IMR-90 (cell line): ENCODE data around the gene HNRNPUL1. TPM values are rescaled to one million over a fixed set of nuclear protein-coding genes. Genes with fewer than 3 reads are reported as not detected.

Source experiments
- ATAC-seq: fragments of 200-7000 bp; cut with Tn5 transposase; 2 replicates; pipeline ENCODE4 v1.9.1; 2020; ENCODE audit warnings: low read depth, mild to moderate bottlenecking, moderate library complexity
- BruUV-seq: library from RNA; stranded (reverse); fragments of 400-500 nt; replicated peaks from 2 replicates; lab custom pipeline; 2021; lab: Mats Ljungman, UMichigan
- CTCF ChIA-PET: fragments of 300-600 bp; formaldehyde crosslinking; extraction: SDS; loops from one replicate; lab custom pipeline; 2021; ENCODE audit warnings: antibody characterized with exemption; lab: Yijun Ruan, JAX
- POLR2A ChIA-PET: fragments of 300-600 bp; sonication (Branson Sonifier 250); formaldehyde crosslinking; loops from one replicate; lab custom pipeline; 2022; ENCODE audit warnings: antibody characterized with exemption; ENCODE audit not compliant: unreplicated experiment; lab: Charles Lee
- DNase-seq: peaks from one replicate; pipeline ENCODE4 v3.0.0; 2013
- H2AFZ ChIP-seq: replicated peaks from 2 replicates; pipeline ENCODE3; 2013; ENCODE audit warnings: low read length, mild to moderate bottlenecking; ENCODE audit not compliant: poor library complexity
- H2AK5ac ChIP-seq: 2 replicates; pipeline ENCODE4 v1.6.1; 2013; ENCODE audit warnings: low read depth, low read length, inconsistent platforms
- H2AK9ac ChIP-seq: replicated peaks from 2 replicates; pipeline ENCODE3; 2013; ENCODE audit warnings: mild to moderate bottlenecking, low read depth, low read length, moderate library complexity; ENCODE audit not compliant: poor library complexity
- H2BK120ac ChIP-seq: 2 replicates; pipeline ENCODE4 v1.6.1; 2013; ENCODE audit warnings: low read depth, low read length, inconsistent platforms
- H2BK15ac ChIP-seq: 3 replicates; pipeline ENCODE4 v1.6.1; 2013; ENCODE audit warnings: low read depth, low read length, inconsistent platforms
- H2BK20ac ChIP-seq: 2 replicates; pipeline ENCODE4 v1.6.1; 2013; ENCODE audit warnings: low read depth, mild to moderate bottlenecking, inconsistent platforms, low read length, moderate library complexity
- H2BK5ac ChIP-seq: 2 replicates; pipeline ENCODE4 v1.6.1; 2013; ENCODE audit warnings: mild to moderate bottlenecking, low read depth, low read length, inconsistent platforms; ENCODE audit not compliant: poor library complexity, severe bottlenecking
- H3K14ac ChIP-seq: replicated peaks from 2 replicates; pipeline ENCODE4 v1.6.1; 2013; ENCODE audit warnings: low read depth, low read length, inconsistent platforms
- H3K18ac ChIP-seq: 2 replicates; pipeline ENCODE4 v1.6.1; 2013; ENCODE audit warnings: low read depth, low read length, control low read depth
- H3K23ac ChIP-seq: 2 replicates; pipeline ENCODE4 v1.6.1; 2013; ENCODE audit warnings: low read depth, low read length, inconsistent platforms
- H3K27ac ChIP-seq: 2 replicates; pipeline ENCODE4 v1.5.1; 2013; ENCODE audit warnings: mild to moderate bottlenecking, control low read depth, low read length; ENCODE audit not compliant: insufficient read depth
- H3K27me3 ChIP-seq: 2 replicates; pipeline ENCODE4 v1.6.1; 2013; ENCODE audit warnings: low read length; ENCODE audit not compliant: control insufficient read depth, insufficient read depth
- H3K36me3 ChIP-seq: 2 replicates; pipeline ENCODE4 v1.6.1; 2013; ENCODE audit warnings: low read length, mixed read lengths; ENCODE audit not compliant: control insufficient read depth, insufficient read depth
- H3K4ac ChIP-seq: 2 replicates; pipeline ENCODE4 v1.6.1; 2013; ENCODE audit warnings: low read depth, low read length, inconsistent platforms
- H3K4me1 ChIP-seq: 2 replicates; pipeline ENCODE4 v1.6.1; 2013; ENCODE audit warnings: low read length, mixed read lengths; ENCODE audit not compliant: control insufficient read depth, insufficient read depth
- H3K4me2 ChIP-seq: 2 replicates; pipeline ENCODE4 v1.6.1; 2013; ENCODE audit warnings: low read depth, mild to moderate bottlenecking, control low read depth, low read length, moderate library complexity
- H3K4me3 ChIP-seq: 2 replicates; pipeline ENCODE4 v1.5.1; 2013; ENCODE audit warnings: low read depth, mild to moderate bottlenecking, control low read depth, low read length, moderate library complexity; ENCODE audit not compliant: insufficient read depth
- H3K56ac ChIP-seq: 2 replicates; pipeline ENCODE4 v1.6.1; 2013; ENCODE audit warnings: low read length, inconsistent platforms; ENCODE audit not compliant: insufficient read depth; ENCODE audit errors: extremely low read depth
- H3K79me1 ChIP-seq, 2 experiments: 2 replicates each; pipeline ENCODE4 v1.6.1; 2013; ENCODE audit warnings: low read length in 2 of 2, inconsistent platforms in 1 of 2, low read depth in 1 of 2
- H3K9ac ChIP-seq: 2 replicates; pipeline ENCODE4 v1.6.1; 2013; ENCODE audit warnings: low read depth, low read length, control low read depth
- H3K9me1 ChIP-seq: 2 replicates; pipeline ENCODE4 v1.6.1; 2013; ENCODE audit warnings: low read length, inconsistent platforms; ENCODE audit not compliant: insufficient read depth
- H3K9me3 ChIP-seq: 2 replicates; pipeline ENCODE4 v1.6.1; 2013; ENCODE audit warnings: low read length; ENCODE audit not compliant: control insufficient read depth, insufficient read depth
- H4K20me1 ChIP-seq: 2 replicates; pipeline ENCODE4 v1.6.1; 2013; ENCODE audit warnings: low read length, inconsistent platforms; ENCODE audit not compliant: insufficient read depth
- H4K5ac ChIP-seq: 2 replicates; pipeline ENCODE4 v1.6.1; 2013; ENCODE audit warnings: mild to moderate bottlenecking, low read depth, low read length, control low read depth
- H4K8ac ChIP-seq, 2 experiments: 2 replicates each; pipeline ENCODE4 v1.6.1; 2013; ENCODE audit warnings: low read depth in 2 of 2, low read length in 2 of 2, control low read depth in 1 of 2, inconsistent platforms in 1 of 2
- H4K91ac ChIP-seq: 2 replicates; pipeline ENCODE4 v1.6.1; 2013; ENCODE audit warnings: low read depth, low read length, inconsistent platforms; ENCODE audit not compliant: insufficient read depth
- BHLHE40 ChIP-seq: fragments of 150-350 bp; IDR thresholded peaks from 2 replicates; pipeline ENCODE4 v1.6.1; 2016; ENCODE audit warnings: mild to moderate bottlenecking, low read depth, low read length
- CEBPB ChIP-seq: IDR thresholded peaks from 2 replicates; pipeline ENCODE4 v1.6.1; 2012; ENCODE audit warnings: low read depth, low read length, improper control_type of control experiment
- FOS ChIP-seq: fragments of 150-350 bp; IDR thresholded peaks from 2 replicates; pipeline ENCODE4 v1.6.1; 2016; ENCODE audit warnings: low read depth, low read length
- MAZ ChIP-seq: IDR thresholded peaks from 2 replicates; pipeline ENCODE4 v1.6.1; 2012; ENCODE audit warnings: low read depth, mild to moderate bottlenecking, low read length, improper control_type of control experiment, moderate library complexity, borderline replicate concordance
- NFE2L2 ChIP-seq: fragments of 150-350 bp; IDR thresholded peaks from 2 replicates; pipeline ENCODE4 v1.6.1; 2016; ENCODE audit warnings: low read depth, mild to moderate bottlenecking, low read length
- POLR2A ChIP-seq: IDR thresholded peaks from 2 replicates; pipeline ENCODE4 v1.6.1; 2012; ENCODE audit warnings: mild to moderate bottlenecking, low read depth, low read length
- RAD21 ChIP-seq: IDR thresholded peaks from 2 replicates; pipeline ENCODE4 v1.6.1; 2012; ENCODE audit warnings: low read length, improper control_type of control experiment
- WGBS, 2 experiments: methylation state at CpG; one replicate each; pipeline versions ENCODE4 v1.1.5 to v1.1.7; 2013; ENCODE audit warnings: missing lambda C conversion rate in 2 of 2; ENCODE audit not compliant: insufficient read length in 1 of 2; ENCODE audit errors: extremely low coverage in 2 of 2; 5-methylcytosine and 5-hydroxymethylcytosine counted together
- dilution Hi-C: fragments of 300-500 bp; cut with HindIII; formaldehyde crosslinking; loops from one replicate; pipeline ENCODE4 v1.14.3; 2018; ENCODE audit warnings: low sequenced_read_pairs; ENCODE audit not compliant: unreplicated experiment
- in situ Hi-C: fragments of 300-500 bp; cut with MboI; formaldehyde crosslinking; loops from 3 replicates; pipeline ENCODE4 v1.14.3; 2019; ENCODE audit warnings: low sequenced_read_pairs, inconsistent platforms, mixed read lengths
- intact Hi-C: fragments of 100-400 bp; cut with micrococcal nuclease; formaldehyde crosslinking; loops from 2 replicates; pipeline ENCODE4 v1.10.0; 2022
- polyA plus RNA-seq, 3 experiments: library from polyadenylated mRNA; depleted of rRNA; stranded (reverse); fragments of >200 nt; gene quantifications; 2 replicates each; pipeline ENCODE4 v1.2.3, GENCODE V29; 2012; ENCODE audit warnings: low replicate concordance in 1 of 3
- total RNA-seq: library from RNA; depleted of rRNA; stranded (reverse); fragments of >200 nt; gene quantifications from 2 replicates; pipeline ENCODE4 v1.2.3, GENCODE V29; 2012
- TF ChIP-seq, protein P1 (sequence below): fragments of 150-350 bp; IDR thresholded peaks from 2 replicates; pipeline ENCODE4 v1.6.1; 2017; ENCODE audit warnings: mild to moderate bottlenecking, antibody characterized with exemption, low read length, low read depth

The HNRNPUL1 gene
- total and polyA plus RNA-seq, 2 of the 4 experiments (the other 2 are of a cell fraction) = 50.7 to 67.3 TPM

- CTCF ChIA-PET = no interaction called here
- Histone ChIP-seq H3K27me3 (no peaks in the 10 kb centered on the region), H3K4me1 (peaks cover 40% of the 10 kb centered on the region), H4K8ac (peak overlapping the region; percentile 95 to 99), H2BK20ac (peak overlapping the region; percentile 100), H2BK5ac (peak overlapping the region; percentile 97), H3K4me2 (peak overlapping the region; percentile 78), H3K14ac (peak overlapping the region; percentile 97), H3K4me3 (peak overlapping the region; percentile 15), H2AFZ (peak overlapping the region; percentile 49), H2BK15ac (peak overlapping the region; percentile 96; the same call in 2 of the 3 replicates), H3K9ac (peak overlapping the region; percentile 80), H3K9me3 (no peaks in the 10 kb centered on the region), H3K23ac (peak overlapping the region; percentile 100), H3K4ac (peak overlapping the region; percentile 100), H4K5ac (peak overlapping the region; percentile 70; the same call in 1 of the 2 replicates), H3K36me3 (peaks cover 53% of the 10 kb centered on the region), H2BK120ac (peak overlapping the region; percentile 99), H3K9me1 (peaks cover 21% of the 10 kb centered on the region), H3K27ac (peak overlapping the region; percentile 96), H2AK5ac (peak overlapping the region; percentile 100), H4K20me1 (peaks cover 36% of the 10 kb centered on the region), H3K56ac (peak overlapping the region; percentile 100), H4K91ac (peak overlapping the region; percentile 100), H3K18ac (peak overlapping the region; percentile 68), H2AK9ac (peak overlapping the region; percentile 34), H3K79me1 (peaks cover 26 to 66% of the 10 kb centered on the region in 2 experiments)
- in situ Hi-C loops = no loop called here
- ATAC-seq (peak; percentile 25), DNase-seq (peak; percentile 96)
- intact Hi-C loops = loop anchor here (2.0 kb wide), 1 partner anchor 39 kb away; no protein-coding TSS in a partner anchor
- POLR2A ChIA-PET = interaction anchor here (1.0 kb wide), 1 partner anchor 42 kb away, joined by 3 read pairs; no protein-coding TSS in a partner anchor
- WGBS, 2 experiments = 0% methylated on average over 3 of the region's 8 CpGs; no CpG with 5 or more reads in 1 of the 2 experiments
- dilution Hi-C loops = no loop called here
- no TSS peak for BruUV-seq
- TF ChIP-seq CEBPB (no peak), FOS (peak; percentile 95), NFE2L2 (peak; percentile 44), RAD21 (no peak), MAZ (peak; percentile 82; the same call in 1 of the 2 replicates), BHLHE40 (peak; percentile 67), POLR2A (peak; percentile 89)
- TF ChIP-seq, protein P1, sequence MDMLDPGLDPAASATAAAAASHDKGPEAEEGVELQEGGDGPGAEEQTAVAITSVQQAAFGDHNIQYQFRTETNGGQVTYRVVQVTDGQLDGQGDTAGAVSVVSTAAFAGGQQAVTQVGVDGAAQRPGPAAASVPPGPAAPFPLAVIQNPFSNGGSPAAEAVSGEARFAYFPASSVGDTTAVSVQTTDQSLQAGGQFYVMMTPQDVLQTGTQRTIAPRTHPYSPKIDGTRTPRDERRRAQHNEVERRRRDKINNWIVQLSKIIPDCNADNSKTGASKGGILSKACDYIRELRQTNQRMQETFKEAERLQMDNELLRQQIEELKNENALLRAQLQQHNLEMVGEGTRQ = peak; percentile 13; the same call in 1 of the 2 replicates
Measured at GRCh38 chr19:41223431-41224234, 40.5 kb upstream of the HNRNPUL1 start.
